CD4-positive, alpha-beta T cell treated with Interleukin-21 for 1 hour (primary cell): ENCODE data around the gene CTSW.

Source experiments
- DNase-seq: peaks from one replicate; pipeline ENCODE4 v3.0.0-alpha.2; 2020

CTSW gene

DNA sequence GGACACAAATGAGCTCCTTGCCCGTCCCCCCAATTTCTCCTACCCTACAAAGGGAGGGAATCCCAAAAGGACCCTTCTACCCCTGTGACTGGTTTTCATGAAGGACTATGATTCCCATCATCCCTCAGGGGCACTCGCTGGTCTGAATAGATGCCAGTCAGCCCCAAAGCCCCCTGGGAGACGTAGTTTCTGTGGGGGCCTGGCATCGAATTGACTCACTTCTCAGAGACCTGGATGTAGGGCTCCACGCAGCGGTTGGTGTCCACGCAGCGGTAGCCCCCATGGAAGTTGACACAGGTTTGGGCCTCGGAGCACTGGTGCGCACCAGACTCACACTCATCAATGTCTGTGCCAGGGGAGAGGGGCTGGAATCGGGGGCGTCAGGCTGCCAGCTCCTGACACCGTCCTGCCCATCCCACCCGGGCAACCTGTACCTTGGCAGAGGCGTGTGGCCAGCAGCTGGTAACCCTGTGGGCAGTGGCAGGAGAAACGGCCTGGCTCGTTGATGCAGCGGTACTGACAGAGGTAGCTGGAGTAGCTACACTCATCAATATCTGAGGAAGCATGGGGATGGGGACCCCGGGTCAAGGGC lies 11.5 kb upstream of the CTSW start:
- DNase-seq = peak; percentile 49

DNA sequence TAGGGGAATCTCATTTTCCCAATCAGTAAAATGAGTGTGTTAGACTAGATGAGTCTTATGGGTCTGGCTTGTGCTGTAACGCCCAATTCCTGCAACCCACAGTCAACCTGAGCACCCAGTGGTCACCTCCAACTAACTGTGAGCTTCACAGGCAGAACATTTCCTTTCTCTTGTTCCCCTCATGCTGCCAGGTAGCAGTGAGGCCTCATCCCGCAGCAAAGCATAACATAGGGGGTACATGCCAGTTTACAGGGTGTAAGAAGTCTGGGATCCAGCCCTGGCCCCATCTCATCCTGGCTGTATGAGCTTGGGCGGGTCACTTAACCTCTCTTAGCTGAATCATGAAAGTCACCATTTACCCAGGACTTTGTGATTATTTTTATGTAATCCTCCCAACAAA lies 10.7 kb upstream of the CTSW start:
- no peak for DNase-seq

DNA sequence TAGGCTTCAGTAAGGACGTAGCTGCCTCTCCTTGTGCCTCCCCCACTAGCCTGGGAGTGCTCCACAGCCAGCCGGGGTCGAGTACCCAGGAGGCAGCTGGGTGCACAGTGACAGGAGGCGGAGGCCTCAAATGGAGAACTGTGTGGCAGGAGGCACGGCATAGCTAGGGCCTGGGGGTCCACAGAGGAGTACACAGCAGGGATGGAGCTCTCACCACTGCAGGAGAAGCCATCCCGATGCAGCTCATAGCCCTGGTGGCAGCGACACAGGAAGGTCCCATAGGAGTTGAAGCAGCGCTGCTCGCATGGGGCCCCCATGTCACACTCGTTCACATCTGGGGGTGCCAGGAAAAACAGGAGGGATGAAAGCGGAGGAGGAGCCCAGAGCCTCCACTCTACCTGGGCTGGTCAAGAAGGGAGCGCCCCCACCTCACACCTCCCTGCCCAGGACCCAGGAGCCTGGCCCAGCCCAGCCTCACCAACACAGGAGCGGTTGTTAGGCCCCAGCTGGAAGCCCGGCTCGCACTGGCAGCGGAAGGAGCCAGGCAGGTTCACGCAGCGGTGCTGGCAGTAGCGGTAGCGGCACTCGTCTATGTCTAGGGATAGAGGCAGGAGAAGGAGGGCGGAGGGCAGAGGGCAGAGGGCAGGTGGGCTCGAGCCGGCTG lies 9.9 kb upstream of the CTSW start:
- no peak for DNase-seq

DNA sequence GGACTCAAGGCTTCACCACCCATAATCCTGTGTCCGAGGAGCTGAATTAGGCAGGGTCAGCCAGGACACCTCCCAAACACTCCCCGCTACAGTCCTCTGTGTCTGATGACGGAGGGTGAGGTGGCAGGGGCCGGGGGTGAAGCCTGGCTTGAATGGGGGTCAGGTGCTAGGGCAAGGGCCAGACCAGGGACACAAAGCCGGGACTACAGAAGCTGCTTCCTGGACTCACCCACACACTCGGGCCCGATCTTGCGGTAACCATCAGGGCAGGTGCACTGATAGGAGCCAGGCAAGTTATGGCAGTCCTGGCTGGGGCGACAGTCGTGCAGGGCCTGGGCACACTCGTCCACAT lies 9.4 kb upstream of the CTSW start:
- DNase-seq = no peak

DNA sequence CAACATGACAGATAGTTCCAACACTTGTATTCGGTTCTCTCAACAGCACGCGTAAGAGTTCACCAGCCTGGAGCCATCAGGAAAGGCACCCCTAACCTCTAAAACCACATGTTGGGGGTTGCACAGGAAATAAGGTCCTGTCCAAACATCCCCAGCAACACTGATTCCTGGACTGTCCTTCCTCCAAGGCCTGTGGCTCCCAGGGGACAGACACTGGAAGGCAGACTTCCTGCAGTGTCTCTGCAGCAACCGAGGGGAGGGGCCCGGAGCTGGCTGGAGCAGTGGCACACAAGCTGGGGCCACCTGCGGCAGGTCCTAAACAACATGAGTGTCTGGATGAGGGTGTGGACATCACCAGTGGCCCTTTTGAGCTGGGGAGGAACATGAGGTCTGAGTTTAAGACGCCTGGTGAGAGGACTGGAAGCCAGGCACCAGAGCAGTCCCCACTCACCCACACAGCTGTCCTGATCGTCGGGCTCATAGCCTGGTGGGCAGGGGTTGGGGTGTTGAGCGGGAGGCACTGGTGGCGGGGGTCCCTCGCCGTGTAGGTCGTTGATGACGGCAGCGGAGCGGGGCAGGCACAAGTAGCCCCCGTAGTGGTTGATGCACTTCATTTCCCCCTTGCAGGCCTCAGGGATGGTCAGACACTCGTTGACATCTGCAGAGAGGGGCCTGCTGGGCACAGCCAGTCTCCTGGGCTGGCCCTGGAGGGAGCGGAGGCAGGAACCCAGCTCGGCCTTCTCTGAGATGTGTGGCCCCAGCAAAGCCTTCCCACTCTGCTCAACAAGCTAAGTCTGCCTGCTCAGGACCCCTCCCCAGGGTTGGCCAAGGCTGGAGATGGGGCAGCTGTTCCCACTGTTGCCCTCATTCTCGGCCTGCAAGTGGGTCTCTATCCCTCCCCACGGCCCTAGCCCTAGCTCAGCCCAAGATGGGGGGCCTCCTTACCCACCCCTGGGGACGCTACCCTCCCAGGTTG lies 8.6 kb upstream of the CTSW start:
- DNase-seq = no peak

DNA sequence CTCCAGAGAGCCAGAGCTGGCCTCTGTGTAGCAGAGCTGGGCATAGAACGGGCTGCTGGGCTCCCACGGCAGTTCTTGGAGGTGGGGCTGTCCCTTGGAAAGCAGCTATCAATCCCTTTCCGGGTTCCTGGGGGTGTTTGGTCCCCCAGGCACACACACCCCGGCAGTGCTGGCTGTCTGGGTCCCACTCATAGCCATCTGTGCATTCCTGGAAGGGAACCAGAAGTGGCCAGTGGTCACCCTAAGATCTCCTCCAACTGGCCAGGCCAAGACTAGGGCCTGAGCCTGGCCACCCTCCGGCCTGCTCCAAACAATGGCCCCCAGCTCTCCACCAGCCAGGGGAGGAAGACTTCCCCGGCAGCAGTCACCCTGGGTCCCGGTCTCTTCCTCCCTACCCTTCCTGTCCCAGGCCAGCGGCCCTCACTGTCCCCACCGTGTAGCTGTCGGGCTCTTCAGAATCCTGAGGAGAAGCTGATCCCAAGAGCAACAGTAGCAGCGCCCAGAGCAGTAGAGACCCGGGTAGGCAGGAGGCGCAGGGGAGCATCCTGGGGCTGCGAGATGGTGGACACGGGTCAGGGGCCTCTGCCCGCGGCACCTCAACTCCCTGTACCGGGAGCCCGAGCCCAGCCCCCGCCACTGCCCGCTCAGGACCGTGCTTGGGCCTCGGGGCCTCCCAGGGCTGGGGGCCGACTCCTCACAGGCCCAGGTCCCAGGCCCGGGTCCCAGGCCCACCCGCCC lies 7.7 kb upstream of the CTSW start:
- DNase-seq = no peak

DNA sequence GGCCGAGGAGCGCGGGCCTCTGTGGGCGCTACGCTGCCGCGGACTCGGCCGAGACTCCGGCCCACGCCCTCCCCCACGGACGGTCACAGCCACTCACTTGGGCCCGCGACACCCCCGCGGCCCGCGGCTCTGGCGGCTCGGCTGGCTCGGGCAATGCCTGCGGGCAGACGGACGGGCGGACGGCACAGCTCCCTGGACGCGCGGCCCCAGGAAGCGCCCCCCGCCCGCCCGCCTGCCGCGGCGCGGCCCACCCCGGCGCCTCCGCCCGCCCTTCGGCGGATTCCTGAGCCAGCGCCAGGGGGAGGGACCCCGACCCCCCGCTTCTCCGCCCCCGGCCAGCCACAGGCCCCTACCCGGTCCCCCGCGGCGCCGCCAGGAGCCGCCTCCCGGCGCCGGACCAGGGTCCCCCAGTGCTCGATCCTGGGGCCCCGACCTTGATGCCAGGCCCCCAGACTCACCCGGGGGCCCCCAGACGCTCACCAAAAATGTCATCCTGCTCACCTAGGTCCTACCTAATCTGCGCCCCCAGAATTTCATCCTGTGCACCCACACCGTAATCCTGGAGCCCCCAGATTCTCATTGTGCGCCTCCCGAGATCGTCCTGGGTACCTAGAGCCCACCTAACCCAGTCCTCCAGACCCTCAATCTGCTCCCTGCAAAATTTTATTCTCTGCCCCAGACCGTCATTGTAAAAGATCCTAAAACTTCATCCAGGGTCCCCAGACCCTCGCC lies 6.9 kb upstream of the CTSW start, which contains the start of gene EFEMP2:
TSS of gene EFEMP2 (minus strand) at position 215 of the 732 bp plus-strand sequence. CDS start 446 bp downstream, outside the sequence.
- DNase-seq = no peak

DNA sequence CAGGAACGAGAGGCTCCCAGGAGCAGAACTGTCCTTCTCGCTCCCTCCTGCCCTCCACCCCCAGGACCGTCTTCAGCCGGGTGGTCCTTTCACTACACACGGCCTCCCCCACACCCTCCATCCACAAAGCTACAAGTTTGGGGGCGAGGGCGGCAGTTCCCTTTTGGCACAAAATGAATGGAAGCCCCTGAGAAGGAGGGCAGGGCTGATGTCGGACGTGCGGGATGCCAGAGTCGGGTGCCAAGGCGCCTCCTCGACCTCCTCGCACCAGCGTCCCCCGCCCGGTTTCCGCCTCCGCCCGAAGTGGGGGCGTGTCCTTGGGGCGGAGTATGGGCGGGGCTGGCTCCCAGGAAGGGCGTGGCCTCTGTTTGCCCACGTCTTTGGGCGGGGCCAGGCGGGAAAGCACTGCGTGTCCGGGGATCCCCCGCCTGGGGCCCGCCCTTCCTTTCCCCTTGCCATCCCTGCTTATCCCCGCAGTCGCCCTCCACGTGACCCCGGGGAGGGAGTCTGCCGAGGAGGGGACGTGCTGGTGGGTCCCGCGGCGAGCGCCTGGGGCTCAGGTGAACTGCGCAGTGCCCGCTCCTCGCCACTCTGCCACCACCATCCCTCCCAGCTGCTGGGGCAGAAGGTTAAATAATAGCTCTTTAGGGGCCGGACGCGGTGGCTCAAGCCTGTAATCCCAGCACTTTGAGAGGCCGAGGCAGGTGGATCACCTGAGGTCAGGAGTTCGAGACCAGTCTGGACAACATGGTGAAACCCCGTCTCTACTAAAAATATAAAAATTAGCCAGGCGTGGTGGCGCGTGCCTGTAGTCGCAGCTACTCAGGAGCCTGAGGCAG lies 6.1 kb upstream of the CTSW start:
- peak; percentile 97 for DNase-seq

DNA sequence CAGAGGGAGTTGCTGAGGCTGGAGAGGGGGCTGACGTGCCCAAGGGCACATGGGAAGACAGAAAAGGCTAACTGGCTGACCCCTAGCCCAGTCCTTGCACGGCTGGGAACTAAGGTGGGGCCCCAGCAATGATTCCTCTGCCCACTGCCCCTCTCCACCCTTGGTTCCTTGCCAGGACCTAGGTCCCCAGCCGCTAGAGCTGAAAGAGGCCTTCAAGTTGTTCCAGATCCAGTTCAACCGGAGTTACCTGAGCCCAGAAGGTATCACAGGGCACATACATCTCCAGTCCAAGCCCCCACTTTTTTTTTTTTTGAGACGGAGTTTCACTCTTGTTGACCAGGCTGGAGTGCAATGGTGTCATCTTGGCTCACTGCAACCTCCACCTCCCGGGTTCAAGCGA lies 390 bp downstream of the CTSW start:
- no peak for DNase-seq

DNA sequence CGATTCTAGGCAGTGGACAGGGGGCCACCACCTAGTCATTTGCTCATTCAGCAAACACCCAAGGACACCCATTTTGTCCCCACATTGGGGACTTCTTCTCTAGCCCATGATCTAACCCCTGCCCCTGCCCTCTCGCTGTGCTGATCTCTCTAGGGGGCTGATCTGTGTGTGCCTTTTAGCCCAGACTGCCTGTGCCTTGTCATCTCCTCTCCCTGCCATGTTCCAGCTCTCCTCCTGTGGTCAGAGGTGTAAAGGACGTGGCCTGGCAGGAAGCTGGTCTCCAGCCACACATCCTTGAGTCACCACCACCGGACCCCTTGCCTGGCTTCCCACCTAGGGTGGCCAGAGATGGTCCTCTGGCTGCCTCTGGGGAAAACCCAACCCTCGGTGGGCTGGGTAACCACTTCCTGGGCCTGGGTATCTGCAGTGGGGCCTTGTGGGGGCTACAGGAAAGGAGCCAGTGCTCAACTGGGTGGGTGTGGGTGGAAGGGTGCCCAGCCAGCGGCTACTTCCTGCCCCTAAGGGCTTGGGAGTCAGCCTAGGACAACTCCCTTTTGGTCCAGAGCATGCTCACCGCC lies 1.3 kb downstream of the CTSW start:
- DNase-seq = peak; percentile 38

DNA sequence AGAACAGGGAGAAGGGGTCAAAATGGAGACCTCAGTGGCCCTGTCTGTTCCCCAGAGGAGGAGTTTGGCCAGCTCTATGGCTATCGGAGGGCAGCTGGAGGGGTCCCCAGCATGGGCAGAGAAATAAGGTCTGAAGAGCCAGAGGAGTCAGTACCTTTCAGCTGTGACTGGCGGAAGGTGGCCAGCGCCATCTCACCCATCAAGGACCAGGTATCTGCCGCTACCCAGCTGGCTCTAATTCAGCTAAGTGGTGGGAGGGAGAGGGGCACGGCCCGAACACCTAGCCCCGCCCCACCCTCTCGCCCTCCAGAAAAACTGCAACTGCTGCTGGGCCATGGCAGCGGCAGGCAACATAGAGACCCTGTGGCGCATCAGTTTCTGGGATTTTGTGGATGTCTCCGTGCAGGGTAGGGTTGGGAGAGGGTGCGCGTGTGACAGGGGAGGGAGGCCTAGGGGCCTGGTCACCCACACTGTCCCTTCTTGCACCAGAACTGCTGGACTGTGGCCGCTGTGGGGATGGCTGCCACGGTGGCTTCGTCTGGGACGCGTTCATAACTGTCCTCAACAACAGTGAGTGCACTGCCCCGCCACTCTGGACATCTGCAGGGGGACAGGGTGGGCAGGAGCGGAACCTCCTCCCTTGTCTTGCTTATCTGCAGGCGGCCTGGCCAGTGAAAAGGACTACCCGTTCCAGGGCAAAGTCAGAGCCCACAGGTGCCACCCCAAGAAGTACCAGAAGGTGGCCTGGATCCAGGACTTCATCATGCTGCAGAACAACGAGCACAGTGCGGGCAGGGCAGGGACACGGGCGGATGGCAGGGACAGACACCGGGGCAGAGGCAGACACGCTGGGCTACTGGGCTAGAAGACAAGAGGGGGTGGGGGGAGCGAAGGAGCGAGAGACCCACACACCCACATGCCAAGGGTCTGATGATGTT lies 2.8 kb downstream of the CTSW start:
- DNase-seq = no peak

DNA sequence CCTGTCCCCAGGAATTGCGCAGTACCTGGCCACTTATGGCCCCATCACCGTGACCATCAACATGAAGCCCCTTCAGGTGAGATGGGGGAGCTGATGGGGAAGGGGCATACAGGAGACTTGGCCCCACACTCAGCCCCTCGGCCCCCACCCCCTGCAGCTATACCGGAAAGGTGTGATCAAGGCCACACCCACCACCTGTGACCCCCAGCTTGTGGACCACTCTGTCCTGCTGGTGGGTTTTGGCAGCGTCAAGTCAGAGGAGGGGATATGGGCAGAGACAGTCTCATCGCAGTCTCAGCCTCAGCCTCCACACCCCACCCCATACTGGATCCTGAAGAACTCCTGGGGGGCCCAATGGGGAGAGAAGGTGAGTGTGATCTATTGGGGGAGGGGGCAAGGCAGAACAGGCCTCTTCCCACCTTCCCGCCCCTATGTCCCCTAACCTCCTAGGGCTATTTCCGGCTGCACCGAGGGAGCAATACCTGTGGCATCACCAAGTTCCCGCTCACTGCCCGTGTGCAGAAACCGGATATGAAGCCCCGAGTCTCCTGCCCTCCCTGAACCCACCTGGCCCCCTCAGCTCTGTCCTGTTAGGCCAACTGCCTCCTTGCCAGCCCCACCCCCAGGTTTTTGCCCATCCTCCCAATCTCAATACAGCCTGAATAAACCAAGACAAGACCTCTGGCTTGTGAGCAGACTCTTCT lies 3.6 kb downstream of the CTSW start:
- DNase-seq = no peak

DNA sequence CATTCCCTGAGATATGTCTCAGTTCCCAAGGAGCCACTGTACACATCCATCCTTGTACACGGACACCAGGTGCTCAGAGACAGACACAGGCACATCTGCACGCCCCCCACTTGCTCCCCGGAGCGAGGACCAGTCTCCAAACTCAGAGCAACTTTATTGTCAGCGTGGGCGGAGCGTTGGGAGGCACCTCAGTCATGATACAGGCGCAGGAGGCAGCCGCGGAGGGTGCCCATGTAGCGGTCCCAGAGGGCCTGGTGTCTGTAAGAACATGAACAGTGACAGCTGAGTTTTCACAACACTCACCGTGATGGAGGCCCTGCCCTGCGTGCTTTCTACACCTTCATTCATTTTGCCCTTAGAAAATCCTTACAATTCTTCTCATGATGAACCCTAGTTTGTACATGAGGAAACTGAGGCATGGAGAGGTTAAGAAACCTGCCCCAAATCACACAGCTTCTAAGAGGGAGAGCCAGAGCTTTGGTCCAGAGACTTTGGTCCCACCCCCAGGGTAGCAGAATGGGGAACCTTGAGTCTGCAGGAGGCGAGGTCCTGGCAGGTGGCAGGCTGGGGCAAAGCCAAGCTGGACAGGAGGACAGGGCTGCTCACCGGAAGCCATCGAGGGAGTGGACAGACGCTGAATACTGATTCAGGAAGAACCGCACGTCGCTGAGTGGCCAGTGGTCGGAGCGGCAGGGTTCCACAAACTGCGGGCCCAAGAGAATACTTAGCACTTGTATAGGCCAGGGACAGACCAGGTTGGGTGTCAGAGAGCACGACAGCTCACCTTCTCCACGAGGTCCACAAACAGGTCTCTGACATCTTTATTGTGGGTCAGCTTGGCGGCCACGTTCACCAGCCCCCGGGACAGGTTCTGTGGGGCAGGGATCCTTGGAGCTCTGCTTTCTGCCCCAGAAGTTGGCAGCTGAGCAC lies 4.4 kb downstream of the CTSW start:
- no peak for DNase-seq

DNA sequence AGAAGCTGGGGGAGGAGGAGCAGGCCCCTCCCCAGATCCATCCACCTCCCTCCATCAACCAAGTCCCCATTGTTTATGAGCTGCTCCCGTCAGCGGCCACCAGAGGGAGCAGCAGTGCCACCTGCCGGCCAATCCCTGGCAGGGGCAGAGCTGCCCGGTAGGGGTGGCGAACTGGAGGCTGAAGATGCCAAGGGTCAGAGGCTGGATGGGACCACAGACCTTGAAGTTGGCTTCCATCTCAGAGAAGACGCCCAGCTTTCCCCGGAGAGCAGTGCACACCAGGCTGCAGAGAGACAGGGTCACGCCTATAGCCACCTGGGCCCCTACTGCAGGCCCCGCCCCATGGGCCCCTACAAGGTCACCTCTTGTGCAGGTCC lies 5.1 kb downstream of the CTSW start:
- peak; percentile 87 for DNase-seq

DNA sequence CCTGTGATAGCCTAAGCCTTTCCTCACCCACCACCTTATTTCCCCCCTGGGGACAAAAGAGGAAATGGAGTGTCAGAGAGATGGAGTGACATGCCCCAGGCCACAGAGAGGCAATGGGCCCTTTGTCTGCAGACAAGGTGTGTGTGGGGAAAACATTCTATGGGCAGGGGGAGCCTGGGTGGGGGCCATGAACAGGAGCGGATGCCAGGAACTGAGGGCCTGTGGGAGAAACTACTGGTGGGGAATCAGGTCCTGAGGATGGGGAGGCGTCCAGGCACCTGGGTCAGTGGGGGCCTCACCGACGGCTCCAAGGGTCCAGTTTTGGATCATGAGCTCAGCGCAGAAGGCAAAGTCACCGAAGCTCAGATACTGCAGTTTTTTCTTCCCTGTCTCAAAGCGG lies 5.6 kb downstream of the CTSW start:
- DNase-seq = no peak

DNA sequence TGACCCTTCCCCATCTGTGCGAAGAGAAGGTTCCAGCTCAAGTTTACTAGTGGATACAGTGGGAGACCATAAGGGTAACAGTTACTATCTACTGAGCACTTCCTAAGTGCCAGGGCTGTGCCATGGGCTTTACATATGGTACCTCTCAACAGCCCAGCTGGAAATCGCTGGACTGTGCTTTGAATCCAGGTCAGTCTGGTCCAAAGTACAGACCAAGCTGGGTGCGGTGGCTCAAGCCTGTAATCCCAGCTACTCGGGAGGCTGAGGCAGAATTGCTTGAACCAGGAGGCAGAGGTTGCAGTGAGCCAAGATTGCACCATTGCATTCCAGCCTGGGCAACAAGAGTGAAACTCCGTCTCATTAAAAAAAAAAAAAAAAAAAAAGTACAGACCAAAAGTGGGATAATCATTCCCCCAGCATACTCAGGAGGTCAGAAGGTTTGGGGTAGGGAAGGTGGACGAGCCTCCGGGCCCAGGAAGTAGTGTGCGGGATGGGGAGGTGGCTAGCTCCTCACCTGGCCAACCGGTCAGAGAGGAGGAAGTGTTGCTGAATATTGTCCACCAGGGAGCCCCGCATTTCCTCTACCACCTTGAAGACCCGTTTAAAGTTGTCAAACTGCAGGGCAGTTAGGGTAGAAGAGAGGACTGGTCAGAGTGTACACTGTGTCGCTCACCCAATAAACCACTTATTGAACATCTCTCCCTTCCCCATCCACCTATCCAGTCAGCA lies 6.3 kb downstream of the CTSW start:
- DNase-seq = no peak
